Testis (tissue), 5 donors: Measurements from ENCODE around the gene EZH2. TPM values are rescaled to one million over a fixed set of nuclear protein-coding genes. Genes with fewer than 3 reads are reported as not detected.

ENCODE experiments used
- DNase-seq: peaks from one replicate; pipeline ENCODE4 v3.0.0-alpha.2; 2019
- H3K27ac ChIP-seq, 2 donors: fragments of 200-600 bp; sonication (generic); one replicate each; pipeline ENCODE4 v1.5.1; 2019
- H3K27me3 ChIP-seq: fragments of 200-600 bp; sonication (generic); one replicate; pipeline ENCODE4 v1.5.1; 2019
- H3K36me3 ChIP-seq: fragments of 200-600 bp; sonication (generic); one replicate; pipeline ENCODE4 v1.5.1; 2017; ENCODE audit warnings: low read depth; ENCODE audit errors: missing control alignments
- H3K4me1 ChIP-seq: fragments of 200-600 bp; sonication (generic); one replicate; pipeline ENCODE4 v1.5.1; 2019
- H3K4me3 ChIP-seq, 2 donors: fragments of 200-600 bp; sonication (generic); one replicate each; pipeline ENCODE4 v1.5.1; 2017 to 2019
- H3K9me3 ChIP-seq: fragments of 200-600 bp; sonication (generic); one replicate; pipeline ENCODE4 v1.5.1; 2017
- CTCF ChIP-seq, 3 experiments: fragments of 450-650 bp in 2 of 3; fragments of 200-600 bp in 1 of 3; sonication (generic) in 1 of 3; IDR thresholded peaks; one replicate each; pipeline ENCODE4 v1.5.1; 2016 to 2019; ENCODE audit warnings: antibody characterized with exemption in 3 of 3, mild to moderate bottlenecking in 2 of 3, moderate library complexity in 1 of 3
- POLR2A ChIP-seq: fragments of 450-650 bp; IDR thresholded peaks from one replicate; pipeline ENCODE4 v1.6.1; 2017; ENCODE audit warnings: antibody characterized with exemption, mild to moderate bottlenecking, moderate library complexity
- WGBS, 2 donors: methylation state at CpG; one replicate each; pipeline ENCODE4 v1.1.5; 2018; 5-methylcytosine and 5-hydroxymethylcytosine counted together
- intact Hi-C: fragments of 100-400 bp; cut with DNase I; formaldehyde crosslinking; loops from one replicate; pipeline ENCODE4 v1.15.1; 2023; ENCODE audit warnings: low total_unique reads
- long read RNA-seq, 2 donors: transcript quantifications; one replicate each; lab custom pipeline, GENCODE V29; 2026
- polyA plus RNA-seq: library from polyadenylated mRNA; stranded (reverse); fragments of 350-450 nt; fragmentation: Illumina TruSeq; extraction: RNeasy Lipid Tissue Mini Kit (QIAGEN cat#74804); gene quantifications from one replicate; pipeline ENCODE4 v1.2.3, GENCODE V29; 2014; ENCODE audit warnings: low read depth, low replicate concordance; ENCODE audit not compliant: insufficient read depth
- total RNA-seq, 2 donors: library from RNA; depleted of rRNA; stranded (reverse); fragments of >200 nt; gene quantifications; one replicate each; pipeline ENCODE4 v1.2.3, GENCODE V29; 2016

The EZH2 gene
- total RNA-seq = 10 to 100 TPM; 27.0 to 36.0 TPM
- polyA plus RNA-seq = 60.3 TPM
- long read RNA-seq, donor 1, partial matches to known transcripts = 21 of 23 reads
- long read RNA-seq, donor 1, other reads (novel, unspliced or antisense) = 0 of 23 reads
- long read RNA-seq, donor 2, partial matches to known transcripts = 5 of 10 reads
- long read RNA-seq, donor 2, other reads (novel, unspliced or antisense) = 0 of 10 reads

GRCh38 chr7:148884049-148884298, at the start of gene EZH2:
EZH2 (minus strand) TSS chr7:148884291; CDS start chr7:148847298, 36,993 bp downstream.
- Histone ChIP-seq H3K27ac (peak within 1 kb of the TSS; percentile 97), H3K4me3 (peak within 1 kb of the TSS; percentile 94 to 95), H3K9me3 (no peaks in the 10 kb centered on the region), H3K27me3 (no peaks in the 10 kb centered on the region), H3K4me1 (no peaks in the 10 kb centered on the region), H3K36me3 (no peaks in the 10 kb centered on the region)
- WGBS, 2 donors = 0% methylated on average over 2 to 8 of the region's 50 CpGs
- TF ChIP-seq CTCF (IDR thresholded peaks at IDR 0.05) (no peak), POLR2A (peak; percentile 47)
- intact Hi-C loops = loop anchor here (10.0 kb wide), 1 partner anchor 61 kb away; no protein-coding TSS in a partner anchor
- no peak for DNase-seq

- H3K9me3 ChIP-seq = no peaks in the 10 kb centered on the region
- no peak overlapping the region for H3K27ac ChIP-seq
- H3K27me3 ChIP-seq = no peaks in the 10 kb centered on the region
- no peak for TF ChIP-seq CTCF (IDR thresholded peaks at IDR 0.05)
- no peak for TF ChIP-seq POLR2A
- WGBS, 2 donors = 74 to 89% methylated on average over 5 of the region's 5 CpGs
- intact Hi-C loops = no loop called here
- H3K4me3 ChIP-seq = no peak overlapping the region
- no peaks in the 10 kb centered on the region for H3K36me3 ChIP-seq
- DNase-seq = no peak
- H3K4me1 ChIP-seq = no peaks in the 10 kb centered on the region
Measured at GRCh38 chr7:148931470-148931869, 47.4 kb upstream of the EZH2 start.

GRCh38 chr7:148930335-148930734, 46.2 kb upstream of the EZH2 start:
- 84 to 88% methylated on average over 10 of the region's 10 CpGs for WGBS, 2 donors
- Histone ChIP-seq H3K27me3 (no peaks in the 10 kb centered on the region), H3K9me3 (no peaks in the 10 kb centered on the region), H3K27ac (no peak overlapping the region), H3K4me3 (no peak overlapping the region), H3K4me1 (no peaks in the 10 kb centered on the region), H3K36me3 (no peaks in the 10 kb centered on the region)
- TF ChIP-seq POLR2A = no peak
- DNase-seq = no peak
- intact Hi-C loops = no loop called here

- no peak overlapping the region for H3K27ac ChIP-seq
- H3K4me1 ChIP-seq = no peaks in the 10 kb centered on the region
- TF ChIP-seq POLR2A (no peak), CTCF (IDR thresholded peaks at IDR 0.05) (no peak)
- intact Hi-C loops = no loop called here
- 46 to 58% methylated on average over 4 to 6 of the region's 6 CpGs for WGBS, 2 donors
- no peaks in the 10 kb centered on the region for H3K36me3 ChIP-seq
- no peaks in the 10 kb centered on the region for H3K27me3 ChIP-seq
- peak overlapping the region; percentile 15 to 26 for H3K4me3 ChIP-seq
- no peaks in the 10 kb centered on the region for H3K9me3 ChIP-seq
- no peak for DNase-seq
Measured at GRCh38 chr7:148929176-148929575, 45.1 kb upstream of the EZH2 start.

- no peak for TF ChIP-seq POLR2A
- TF ChIP-seq CTCF (IDR thresholded peaks at IDR 0.05) = no peak
- H3K9me3 ChIP-seq = no peaks in the 10 kb centered on the region
- no peaks in the 10 kb centered on the region for H3K4me1 ChIP-seq
- H3K27ac ChIP-seq = no peak overlapping the region
- no peak overlapping the region for H3K4me3 ChIP-seq
- WGBS, 2 donors = 59 to 60% methylated on average over 10 of the region's 10 CpGs
- H3K36me3 ChIP-seq = no peaks in the 10 kb centered on the region
- no peak for DNase-seq
- no peaks in the 10 kb centered on the region for H3K27me3 ChIP-seq
- intact Hi-C loops = no loop called here
Measured at GRCh38 chr7:148927123-148928045, 43.3 kb upstream of the EZH2 start.
